GM18951 (cell line): Measurements from ENCODE around the gene CRYGD.

ENCODE experiments used
- POLR2A ChIP-seq: IDR thresholded peaks from 4 replicates; pipeline ENCODE4 v1.6.1; 2011; ENCODE audit warnings: mild to moderate bottlenecking; ENCODE audit not compliant: insufficient read length, insufficient read depth; ENCODE audit errors: extremely low read depth
- in situ Hi-C: fragments of 300-500 bp; cut with MboI; formaldehyde crosslinking; loops from one replicate; pipeline ENCODE4 v1.12.0; 2022; ENCODE audit warnings: low sequenced_read_pairs, mixed read lengths, inconsistent platforms; ENCODE audit not compliant: unreplicated experiment

Gene CRYGD

GRCh38 chr2:208092093-208092832, 32.1 kb downstream of the CRYGD start:
- no peak for TF ChIP-seq POLR2A
- in situ Hi-C loops: no loop called here

GRCh38 chr2:208090420-208090819, 33.9 kb downstream of the CRYGD start:
- no peak for TF ChIP-seq POLR2A
- in situ Hi-C loops: no loop called here

- no peak for TF ChIP-seq POLR2A
- in situ Hi-C loops: no loop called here
These were observed 38.3 kb downstream of the CRYGD start for GRCh38 chr2:208086029-208086428.

GRCh38 chr2:208083807-208084206, 40.5 kb downstream of the CRYGD start:
- no peak for TF ChIP-seq POLR2A
- in situ Hi-C loops: no loop called here

- no peak for TF ChIP-seq POLR2A
- in situ Hi-C loops: loop anchor here (10.0 kb wide), 1 partner anchor 332 kb away; no protein-coding TSS in a partner anchor
These were observed 47.0 kb downstream of the CRYGD start for GRCh38 chr2:208077276-208077675.

GRCh38 chr2:208074610-208075356, 49.5 kb downstream of the CRYGD start:
- no peak for TF ChIP-seq POLR2A
- in situ Hi-C loops: loop anchor here (10.0 kb wide), 1 partner anchor 330 kb away; no protein-coding TSS in a partner anchor

GRCh38 chr2:208072250-208072892, 52.0 kb downstream of the CRYGD start:
- in situ Hi-C loops: loop anchor here (10.0 kb wide), 1 partner anchor 328 kb away; no protein-coding TSS in a partner anchor
- no peak for TF ChIP-seq POLR2A
